Ascending aorta (tissue), 2 donors: ENCODE measurements around the gene PACRGL. TPM values are rescaled to one million over a fixed set of nuclear protein-coding genes. Genes with fewer than 3 reads are reported as not detected.
A peak's percentile ranks its signal among the peaks of the same experiment; 100 is the strongest.

Experiments used
- DNase-seq, 2 donors: peaks; one replicate each; pipeline ENCODE4 v3.0.0-alpha.2; 2019; ENCODE audit warnings: low spot score in 2 of 2
- H3K27ac ChIP-seq, 2 donors: fragments of 200-600 bp; sonication (generic); one replicate each; pipeline ENCODE4 v1.5.1; 2016 to 2017; ENCODE audit warnings: mild to moderate bottlenecking in 1 of 2
- H3K27me3 ChIP-seq: fragments of 200-600 bp; sonication (generic); one replicate; pipeline ENCODE4 v1.5.1; 2017
- H3K36me3 ChIP-seq, 2 donors: fragments of 200-600 bp; sonication (generic); one replicate each; pipeline ENCODE4 v1.5.1; 2016
- H3K4me1 ChIP-seq, 2 donors: fragments of 200-600 bp; sonication (generic); one replicate each; pipeline ENCODE4 v1.5.1; 2016 to 2017; ENCODE audit warnings: mild to moderate bottlenecking in 1 of 2
- H3K4me3 ChIP-seq, 2 donors: fragments of 200-600 bp; sonication (generic); one replicate each; pipeline ENCODE4 v1.5.1; 2016 to 2017; ENCODE audit warnings: mild to moderate bottlenecking in 1 of 2
- H3K9me3 ChIP-seq, 2 donors: fragments of 200-600 bp; sonication (generic); one replicate each; pipeline ENCODE4 v1.5.1; 2016
- CTCF ChIP-seq, 3 experiments: fragments of 200-600 bp in 2 of 3; fragments of 450-650 bp in 1 of 3; sonication (generic) in 2 of 3; IDR thresholded peaks; one replicate each; pipeline ENCODE4 v1.5.1; 2016 to 2019; ENCODE audit warnings: antibody characterized with exemption in 3 of 3, mild to moderate bottlenecking in 1 of 3, moderate library complexity in 1 of 3
- intact Hi-C: fragments of 100-400 bp; cut with DNase I; formaldehyde crosslinking; loops from one replicate; pipeline ENCODE4 v1.15.1; 2023
- total RNA-seq: library from RNA; depleted of rRNA; stranded (reverse); fragments of >200 nt; gene quantifications from one replicate; pipeline ENCODE4 v1.1.0, GENCODE V29; 2016

PACRGL gene
- total RNA-seq, 1 donor from 2014 or later: 18.3 TPM

- Histone ChIP-seq H3K4me1 (no peaks in the 10 kb centered on the region), H3K36me3 (no peaks in the 10 kb centered on the region), H3K27ac (no peak overlapping the region), H3K4me3 (no peak overlapping the region), H3K9me3 (no peaks in the 10 kb centered on the region), H3K27me3 (no peaks in the 10 kb centered on the region)
- no peak for DNase-seq
- intact Hi-C loops: loop anchor here (10.0 kb wide), 1 partner anchor 1996 kb away; no protein-coding TSS in a partner anchor
- no peak for TF ChIP-seq CTCF (IDR thresholded peaks at IDR 0.05)
These were observed 19.5 kb upstream of the PACRGL start for GRCh38 chr4:20680736-20681135.

GRCh38 chr4:20681271-20681670 lies 19.0 kb upstream of the PACRGL start:
- DNase-seq: no peak
- no peak for TF ChIP-seq CTCF (IDR thresholded peaks at IDR 0.05)
- intact Hi-C loops: loop anchor here (10.0 kb wide), 1 partner anchor 1996 kb away; no protein-coding TSS in a partner anchor

GRCh38 chr4:20682853-20683252 lies 17.4 kb upstream of the PACRGL start:
- TF ChIP-seq CTCF (IDR thresholded peaks at IDR 0.05): no peak
- Histone ChIP-seq H3K4me1 (no peaks in the 10 kb centered on the region), H3K36me3 (no peaks in the 10 kb centered on the region), H3K4me3 (no peak overlapping the region), H3K27ac (no peak overlapping the region), H3K9me3 (no peaks in the 10 kb centered on the region), H3K27me3 (no peaks in the 10 kb centered on the region)
- no peak for DNase-seq
- intact Hi-C loops: loop anchor here (10.0 kb wide), 1 partner anchor 1998 kb away; no protein-coding TSS in a partner anchor

More at GRCh38 chr4:20681271-20681670, 19.0 kb upstream of the PACRGL start:
- no peaks in the 10 kb centered on the region for H3K27me3 ChIP-seq
- no peak overlapping the region for H3K27ac ChIP-seq
- H3K4me3 ChIP-seq: no peak overlapping the region
- no peaks in the 10 kb centered on the region for H3K9me3 ChIP-seq
- H3K36me3 ChIP-seq: no peaks in the 10 kb centered on the region
- H3K4me1 ChIP-seq: no peaks in the 10 kb centered on the region

- Histone ChIP-seq H3K4me3 (no peak overlapping the region), H3K9me3 (no peaks in the 10 kb centered on the region), H3K27ac (no peak overlapping the region), H3K36me3 (no peaks in the 10 kb centered on the region), H3K27me3 (no peaks in the 10 kb centered on the region), H3K4me1 (no peaks in the 10 kb centered on the region)
- no peak for TF ChIP-seq CTCF (IDR thresholded peaks at IDR 0.05)
- intact Hi-C loops: loop anchor here (10.0 kb wide), 1 partner anchor 1999 kb away; no protein-coding TSS in a partner anchor
- no peak for DNase-seq
These were observed 16.5 kb upstream of the PACRGL start for GRCh38 chr4:20683766-20684165.

GRCh38 chr4:20684852-20685763 lies 15.2 kb upstream of the PACRGL start:
- intact Hi-C loops: loop anchor here (5.0 to 10.0 kb wide), 2 partner anchors 263 to 2000 kb away; no protein-coding TSS in a partner anchor
- H3K27me3 ChIP-seq: no peaks in the 10 kb centered on the region
- no peak overlapping the region for H3K27ac ChIP-seq
- no peak overlapping the region for H3K4me3 ChIP-seq
- H3K36me3 ChIP-seq: no peaks in the 10 kb centered on the region
- H3K4me1 ChIP-seq: no peaks in the 10 kb centered on the region
- TF ChIP-seq CTCF (IDR thresholded peaks at IDR 0.05): peak; percentile 33 to 66 (median 47)
- no peak for DNase-seq
- H3K9me3 ChIP-seq: no peaks in the 10 kb centered on the region
